Central memory CD4-positive, alpha-beta T cell (primary cell): ENCODE data around the gene BPIFA1.

ENCODE experiments used
- DNase-seq: peaks from one replicate; pipeline ENCODE4 v3.0.0; 2022

BPIFA1 gene

GRCh38 chr20:33240923-33241322, 5.1 kb downstream of the BPIFA1 start:
- no peak for DNase-seq

DNA sequence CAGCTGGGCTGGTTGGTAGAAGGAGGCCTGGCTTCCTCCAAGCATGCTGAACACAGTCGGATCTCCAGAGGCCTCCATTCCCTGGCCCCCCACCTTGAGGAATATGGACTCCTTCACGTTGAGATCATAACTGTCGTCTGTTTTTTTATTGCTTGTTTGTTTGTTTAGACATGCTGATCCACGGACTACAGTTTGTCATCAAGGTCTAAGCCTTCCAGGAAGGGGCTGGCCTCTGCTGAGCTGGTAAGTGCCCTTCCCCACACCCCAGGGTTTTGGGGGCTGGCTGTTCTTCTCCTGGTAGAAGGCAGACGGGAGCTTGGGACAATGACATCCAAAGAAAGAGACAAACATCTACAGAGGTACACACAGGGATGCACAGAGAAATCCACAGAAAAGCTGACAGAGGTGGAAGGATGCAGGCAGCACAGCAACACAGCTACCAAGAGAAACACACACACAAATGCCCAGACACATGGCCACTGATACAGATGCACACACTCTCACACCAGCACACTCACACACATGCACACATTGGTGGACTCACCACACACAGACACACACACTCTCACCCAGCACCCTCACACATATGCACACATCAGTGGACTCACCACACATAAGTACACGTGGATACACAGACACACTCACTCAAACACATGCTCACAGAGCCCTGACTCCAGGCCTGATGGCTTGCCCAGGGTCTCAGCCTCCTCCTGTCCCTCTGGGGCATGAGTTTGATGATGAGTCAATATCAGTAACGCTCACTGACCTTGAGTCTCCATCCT, 6.7 kb downstream of the BPIFA1 start:
- DNase-seq: no peak

GRCh38 chr20:33246077-33246476, 10.3 kb downstream of the BPIFA1 start:
- DNase-seq: no peak

DNA sequence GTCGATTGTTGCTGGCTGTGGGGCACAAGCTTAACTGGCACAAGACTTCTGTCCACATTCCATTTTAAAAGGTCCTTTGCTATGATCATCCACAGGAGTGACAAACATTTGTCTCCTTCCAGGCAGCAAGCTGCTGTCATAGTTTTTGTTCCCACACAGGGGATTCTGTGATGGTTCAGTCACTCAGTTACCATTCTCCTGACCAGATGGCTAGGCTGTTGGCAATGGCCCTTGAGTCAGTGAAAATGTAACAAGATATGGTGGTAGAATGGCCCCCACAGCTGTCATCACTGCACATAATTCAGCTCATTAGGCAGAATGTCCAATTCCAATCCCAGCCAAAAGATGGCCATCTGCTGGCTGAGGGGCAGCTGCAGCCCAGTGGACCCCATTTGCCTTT, 13.7 kb downstream of the BPIFA1 start:
- no peak for DNase-seq

- DNase-seq: no peak
These were observed 14.9 kb downstream of the BPIFA1 start for GRCh38 chr20:33250666-33251065.

GRCh38 chr20:33251496-33251895, 15.7 kb downstream of the BPIFA1 start:
- DNase-seq: no peak

DNA sequence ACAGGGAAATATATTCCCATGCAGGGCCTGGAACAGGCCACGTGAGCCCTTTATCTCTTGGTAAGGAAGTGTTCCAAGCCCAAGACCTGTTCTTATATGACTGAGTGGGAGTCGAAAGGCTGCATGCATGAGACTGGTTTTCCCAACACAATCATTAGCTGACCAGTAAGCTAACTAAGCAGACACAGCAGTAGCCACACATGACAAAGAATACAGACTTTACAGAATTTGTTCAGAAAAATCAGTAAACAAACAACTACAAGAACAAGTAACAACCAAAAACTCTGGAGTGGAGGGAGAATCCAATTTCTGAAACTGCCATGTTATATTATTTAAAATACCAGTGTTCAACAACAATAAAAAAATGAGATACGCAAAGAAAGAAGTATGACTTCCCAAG, 16.7 kb downstream of the BPIFA1 start:
- DNase-seq: no peak

DNA sequence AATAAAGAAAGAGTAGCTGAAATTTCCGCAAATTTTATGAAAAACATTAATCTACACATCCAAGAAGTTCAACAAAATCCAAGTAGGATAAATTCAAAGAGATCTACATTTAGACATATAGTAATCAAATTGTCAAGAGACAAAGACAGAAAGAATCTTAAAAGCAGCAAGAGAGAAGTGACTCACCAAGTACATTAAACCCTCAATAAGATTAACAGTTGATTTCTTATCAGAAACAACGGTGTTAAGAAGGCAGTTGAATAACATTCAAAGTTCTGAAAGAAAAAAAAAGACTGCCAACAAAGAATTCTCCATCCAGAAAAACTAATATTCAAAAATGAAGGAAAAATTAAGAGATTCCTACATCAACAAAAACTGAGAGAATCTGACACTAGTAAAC, 19.2 kb downstream of the BPIFA1 start:
- no peak for DNase-seq

DNA sequence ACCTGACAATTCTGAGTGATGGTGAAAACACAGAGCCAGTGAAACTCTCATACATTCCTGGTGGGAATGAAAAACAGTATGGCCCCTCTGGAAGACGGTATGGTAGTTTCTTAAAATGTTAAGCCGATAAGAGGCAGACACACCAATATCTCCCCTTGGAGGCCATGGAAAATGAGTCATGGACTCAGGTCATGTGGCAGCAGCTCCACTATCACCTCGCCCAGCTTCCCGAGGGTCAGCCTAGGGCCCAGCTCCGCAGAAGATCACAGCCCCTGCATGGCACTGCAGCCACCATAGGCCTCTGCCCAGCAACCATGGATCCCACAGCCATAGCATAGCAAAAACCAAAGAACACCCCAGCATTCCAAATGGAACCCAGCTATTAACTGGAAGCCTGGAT, 21.4 kb downstream of the BPIFA1 start:
- no peak for DNase-seq

- no peak for DNase-seq
These were observed 23.6 kb downstream of the BPIFA1 start for GRCh38 chr20:33259371-33259770.

- DNase-seq: no peak
These were observed 25.7 kb downstream of the BPIFA1 start for GRCh38 chr20:33261465-33261864.

DNA sequence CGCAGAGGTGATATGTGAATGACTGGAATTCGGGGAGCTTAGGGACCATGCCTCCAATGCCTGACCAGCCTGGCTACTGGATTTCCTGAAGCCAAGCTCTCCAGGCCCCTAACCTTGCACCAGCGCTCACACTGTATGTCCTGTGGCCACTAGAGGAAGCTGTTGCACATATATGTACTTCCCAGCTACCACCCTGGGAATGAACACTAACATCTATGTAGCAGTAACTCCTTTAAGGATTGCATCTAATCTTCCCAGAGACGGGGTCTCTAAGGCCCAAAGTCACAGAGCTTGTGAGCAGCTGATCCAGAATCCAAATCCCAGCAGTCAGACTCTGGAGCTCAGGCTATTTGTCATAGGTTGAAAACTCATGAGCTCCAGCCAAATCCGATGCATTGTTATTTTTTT, 26.9 kb downstream of the BPIFA1 start:
- no peak for DNase-seq

- no peak for DNase-seq
These were observed 28.0 kb downstream of the BPIFA1 start for GRCh38 chr20:33263784-33264183.

DNA sequence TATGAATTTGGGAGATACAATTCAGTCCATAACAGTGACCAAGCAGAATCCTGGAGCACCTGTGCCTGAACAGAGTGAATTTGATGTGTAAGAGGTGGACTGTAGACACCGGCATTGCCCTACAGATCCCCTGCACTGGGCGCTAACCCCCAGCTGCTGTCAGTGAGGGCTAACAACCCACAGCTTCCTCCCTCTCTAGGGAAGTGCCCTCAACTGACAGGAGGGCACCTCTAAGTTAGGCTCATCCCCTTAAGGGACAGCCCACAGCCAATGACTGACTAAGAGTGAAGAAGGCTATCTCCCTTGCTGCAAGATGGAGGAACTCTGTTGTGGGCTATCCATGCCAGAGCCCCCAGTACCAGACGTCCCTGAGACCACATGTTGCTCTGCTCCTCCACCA, 31.9 kb downstream of the BPIFA1 start:
- no peak for DNase-seq

- DNase-seq: no peak
These were observed 36.5 kb downstream of the BPIFA1 start for GRCh38 chr20:33272155-33272873.

- DNase-seq: no peak
These were observed 37.5 kb downstream of the BPIFA1 start for GRCh38 chr20:33273117-33273851.

DNA sequence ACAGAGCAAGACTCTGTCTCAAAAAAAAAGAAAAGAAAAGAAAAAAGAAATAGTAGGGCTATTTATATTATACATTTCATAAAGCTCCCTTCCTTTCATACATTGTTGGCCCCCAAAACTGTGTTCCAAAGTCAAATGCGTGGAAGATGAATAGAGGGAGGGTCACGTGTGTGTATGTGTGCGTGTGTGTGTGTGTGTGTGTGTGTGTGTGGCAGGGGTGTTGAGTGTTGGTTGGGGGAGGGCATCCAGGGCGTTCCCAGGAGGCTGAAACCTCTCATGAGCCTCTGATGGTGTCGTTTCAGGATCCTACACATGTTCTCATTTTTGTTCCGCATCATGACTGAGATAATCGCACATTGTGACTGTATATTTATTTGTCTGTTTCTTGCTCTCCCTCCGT, 39.4 kb downstream of the BPIFA1 start:
- DNase-seq: no peak

GRCh38 chr20:33275871-33276270, 40.1 kb downstream of the BPIFA1 start:
- no peak for DNase-seq

DNA sequence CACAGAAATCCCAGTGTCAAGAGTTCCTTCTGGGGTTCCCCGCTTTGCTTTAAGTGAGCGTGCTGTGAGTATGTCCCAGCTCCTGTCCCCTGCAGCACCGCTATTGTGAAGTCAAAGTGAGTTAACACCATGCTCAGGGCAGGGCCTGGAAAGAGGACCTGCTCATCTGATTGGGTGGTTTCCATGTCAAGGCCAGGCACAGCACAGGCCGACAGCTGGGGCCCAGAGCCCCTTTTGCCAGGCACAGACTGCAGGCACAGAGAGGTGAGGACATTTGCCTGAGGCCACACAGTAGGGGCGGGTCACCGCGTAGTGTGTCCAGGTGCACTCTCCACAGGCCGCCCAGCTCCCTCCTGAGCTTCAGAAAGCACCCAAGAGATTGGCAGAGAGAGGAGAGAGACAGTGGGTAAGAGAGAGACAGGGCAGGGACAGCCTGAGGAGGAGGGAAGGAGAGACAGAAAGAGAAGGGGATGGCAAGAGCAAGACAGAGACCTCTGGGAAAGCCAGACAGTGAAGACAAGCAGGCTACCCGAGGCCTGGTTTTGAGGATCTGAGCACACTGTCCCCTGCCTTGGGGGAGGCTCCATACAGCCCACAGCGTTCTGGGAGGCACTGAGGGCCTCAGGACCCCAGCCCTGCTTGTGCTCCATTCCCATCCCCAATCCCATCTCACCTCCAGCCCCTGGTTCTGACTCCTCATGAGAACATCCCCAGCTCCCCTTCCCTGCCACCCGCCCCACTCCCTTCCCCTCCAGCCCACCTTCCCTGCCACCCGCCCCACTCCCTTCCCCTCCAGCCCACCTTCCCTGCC, 40.7 kb downstream of the BPIFA1 start:
- no peak for DNase-seq

DNA sequence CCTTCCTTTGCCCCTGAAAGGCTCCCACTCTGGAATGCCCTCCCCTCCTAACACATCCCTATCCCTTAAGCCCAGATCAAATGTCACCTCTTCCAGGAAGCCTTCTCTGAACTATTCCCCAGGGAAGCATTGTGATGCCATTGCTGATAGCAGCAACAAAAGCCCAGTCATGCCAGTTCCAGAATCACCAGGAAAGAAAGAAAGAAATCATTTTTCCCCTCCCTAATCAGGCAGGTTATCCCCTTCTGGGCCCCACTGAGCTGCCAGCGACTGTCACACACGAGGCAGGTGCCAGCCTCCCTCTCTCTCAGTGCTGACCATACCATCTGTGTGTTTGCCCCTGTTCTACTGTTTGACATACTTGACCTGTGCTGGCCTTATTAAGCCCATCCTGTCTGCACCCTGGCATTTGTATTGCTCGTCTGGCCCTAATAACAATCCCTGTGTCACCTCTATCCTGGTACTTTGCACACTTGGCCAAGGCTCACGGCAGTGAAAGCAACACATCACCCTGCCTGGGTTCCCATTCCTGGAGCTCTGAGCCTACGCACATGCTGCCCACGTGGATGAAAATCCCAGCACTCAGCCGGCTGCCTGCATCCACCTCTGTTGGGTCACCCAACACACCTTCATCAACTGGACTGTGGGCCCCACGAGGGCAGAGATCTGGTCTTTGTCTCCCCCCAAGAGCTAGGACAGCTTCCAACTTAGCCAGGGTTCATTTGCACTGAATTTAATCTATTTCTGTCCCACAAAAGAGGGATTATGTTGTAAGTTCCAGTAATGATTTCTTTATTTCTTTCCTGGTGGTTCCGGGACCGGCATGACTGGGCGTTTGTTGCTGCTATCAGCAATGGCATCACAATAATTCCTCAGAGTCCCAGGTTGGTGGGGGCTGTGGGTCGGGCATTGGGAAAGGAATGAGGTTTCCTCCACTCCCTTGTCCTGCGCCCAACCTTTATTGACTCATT, 42.0 kb downstream of the BPIFA1 start:
- DNase-seq: no peak

DNA sequence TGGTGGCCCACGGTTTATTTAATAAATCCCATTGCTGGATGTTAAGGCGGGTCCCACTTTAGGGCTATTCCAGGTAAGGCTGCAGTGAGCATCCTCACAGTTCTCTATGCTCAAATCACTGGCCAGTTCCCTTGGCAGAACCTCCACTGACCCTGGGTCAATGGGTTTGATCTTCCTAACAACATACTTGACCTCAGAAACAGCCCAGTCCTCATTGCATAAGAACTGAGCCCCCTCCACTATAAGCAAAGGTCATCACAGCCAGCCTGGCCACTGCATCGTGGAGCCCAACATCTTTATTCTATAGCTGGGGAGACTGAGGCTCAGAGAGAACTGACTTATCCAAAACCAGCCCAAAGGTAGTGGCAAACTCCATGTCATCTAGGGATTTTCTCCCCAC, 42.9 kb downstream of the BPIFA1 start:
- no peak for DNase-seq
